Nucleus accumbens (tissue), 56 donors: ENCODE data around the gene SETDB1.
A peak's percentile ranks its signal among the peaks of the same experiment; 100 is the strongest.
"Not testable (repeated sequence)": the region's sequence is repeated elsewhere in the genome, so short reads cannot be mapped to it uniquely, and the experiment has no call there.

Experiments
- DNase-seq, 56 donors: peaks; one replicate each; lab custom pipeline; 2025; lab: John Stamatoyannopoulos, UW

SETDB1 gene

DNA sequence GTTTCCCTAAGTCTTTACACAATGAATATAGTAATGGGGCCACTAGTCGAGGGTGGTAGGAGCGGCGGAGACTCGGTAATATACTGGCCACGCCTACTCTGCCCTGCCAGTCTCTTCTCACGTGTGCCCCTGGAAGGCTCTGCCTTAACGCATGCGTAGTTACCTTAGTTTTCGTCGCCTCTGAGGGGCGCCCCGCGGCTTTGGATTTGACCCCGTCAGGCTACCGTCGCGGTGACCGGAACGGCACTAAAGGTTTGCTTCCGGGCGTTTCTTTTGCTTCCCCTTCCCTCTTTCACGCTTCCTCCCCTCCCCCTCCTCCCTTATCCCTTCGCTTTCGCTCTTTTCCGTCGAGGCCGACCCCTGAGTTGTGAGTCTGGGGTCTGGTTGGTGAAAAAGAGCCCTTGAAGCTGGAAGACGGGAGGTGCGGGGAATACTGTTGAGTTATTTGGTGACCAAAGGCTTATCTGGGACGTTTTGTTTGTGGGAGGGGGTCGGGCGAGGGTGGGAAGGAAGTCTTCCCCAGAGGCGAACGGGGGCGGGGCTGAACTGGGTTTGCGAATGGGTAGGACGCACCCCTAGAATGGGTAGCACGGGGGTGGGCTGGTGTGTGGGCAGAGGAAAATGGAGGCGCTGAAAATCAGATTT lies at the start of gene SETDB1:
SETDB1 (plus strand) TSS at position 267 of the 645 bp plus-strand sequence. CDS start 1,352 bp downstream, outside the sequence.
- peak in 55 of 56 donors; percentile 68 to 95 (median 88) for DNase-seq

GRCh38 chr1:150878931-150879330 lies 47.2 kb upstream of the SETDB1 start:
- DNase-seq = not testable (repeated sequence)

GRCh38 chr1:150881331-150882070 lies 44.7 kb upstream of the SETDB1 start:
- no peak for DNase-seq

GRCh38 chr1:150883121-150883520 lies 43.0 kb upstream of the SETDB1 start:
- DNase-seq = not testable (repeated sequence)

DNA sequence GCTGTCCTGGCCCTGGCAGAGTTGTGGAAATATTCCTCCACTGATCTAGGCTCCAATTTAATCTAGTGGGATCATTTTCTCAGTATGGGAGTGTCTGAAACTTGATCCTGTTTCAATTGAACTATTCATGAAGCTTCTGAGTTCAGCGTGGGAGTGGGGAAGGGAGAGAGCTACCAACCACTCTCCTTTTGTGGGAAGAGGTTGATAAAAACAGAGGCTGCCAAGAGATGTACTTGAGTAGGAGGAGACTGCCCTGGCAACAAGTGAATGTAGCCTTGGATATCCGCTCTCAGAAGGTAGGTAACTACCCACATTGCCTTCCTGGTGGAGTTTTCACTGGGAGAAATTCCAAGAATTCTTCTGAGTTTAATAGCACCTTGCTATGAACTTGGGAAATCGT lies 39.1 kb upstream of the SETDB1 start, which contains the start of gene CTXND2:
CTXND2 (plus strand) TSS at position 119 of the 400 bp plus-strand sequence. CDS start 25,179 bp downstream, outside the sequence.
- no peak for DNase-seq

- no peak for DNase-seq
These were observed 37.4 kb upstream of the SETDB1 start for GRCh38 chr1:150888727-150889126.

DNA sequence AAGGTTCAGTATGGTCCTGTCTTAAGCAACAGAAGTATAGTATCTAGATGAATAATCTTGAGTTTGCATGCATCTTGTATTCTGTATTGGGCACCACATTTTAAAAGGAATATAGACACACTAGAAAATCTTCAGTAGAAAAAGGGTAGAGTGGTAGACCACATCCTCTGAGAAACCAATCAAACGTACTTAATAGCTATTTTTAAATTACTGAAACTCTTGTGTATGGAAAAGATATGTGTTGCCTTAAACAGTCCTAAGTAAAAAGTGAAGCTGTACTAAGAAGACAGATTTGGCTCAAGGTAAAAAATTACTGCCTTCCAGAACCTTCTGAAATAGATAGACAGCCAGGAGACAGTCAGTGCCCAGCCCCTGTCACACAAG lies 36.1 kb upstream of the SETDB1 start:
- DNase-seq = no peak

DNA sequence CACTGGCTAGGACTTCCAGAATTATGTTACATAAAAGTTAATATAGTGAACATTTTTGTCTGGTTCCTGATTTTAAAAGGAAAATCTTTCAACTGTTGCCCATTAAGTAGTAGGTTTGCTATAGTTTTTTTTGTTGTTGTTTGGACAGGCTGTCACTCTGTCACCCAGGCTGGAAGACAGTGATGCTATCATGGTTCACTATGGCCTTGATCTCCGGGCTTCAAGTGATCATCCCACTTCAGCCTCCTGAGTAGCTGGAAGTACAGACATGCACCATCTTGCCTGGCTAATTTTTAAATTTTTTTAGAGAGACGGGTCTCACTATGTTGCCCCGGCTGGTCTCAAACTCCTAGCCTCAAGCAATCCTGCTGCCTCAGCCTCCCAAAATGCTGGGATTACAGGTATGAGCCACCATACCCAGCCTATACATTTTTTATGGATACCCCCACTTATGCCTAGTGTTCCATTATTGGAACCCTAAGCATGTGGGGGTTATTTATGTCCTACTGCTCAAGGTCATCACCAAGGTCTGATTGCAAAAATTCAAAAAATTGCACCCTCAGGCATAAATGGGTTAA lies 32.7 kb upstream of the SETDB1 start:
- DNase-seq = no peak

GRCh38 chr1:150895618-150896017 lies 30.5 kb upstream of the SETDB1 start:
- DNase-seq = peak in 9 of 56 donors; percentile 1 to 54 (median 10)

DNA sequence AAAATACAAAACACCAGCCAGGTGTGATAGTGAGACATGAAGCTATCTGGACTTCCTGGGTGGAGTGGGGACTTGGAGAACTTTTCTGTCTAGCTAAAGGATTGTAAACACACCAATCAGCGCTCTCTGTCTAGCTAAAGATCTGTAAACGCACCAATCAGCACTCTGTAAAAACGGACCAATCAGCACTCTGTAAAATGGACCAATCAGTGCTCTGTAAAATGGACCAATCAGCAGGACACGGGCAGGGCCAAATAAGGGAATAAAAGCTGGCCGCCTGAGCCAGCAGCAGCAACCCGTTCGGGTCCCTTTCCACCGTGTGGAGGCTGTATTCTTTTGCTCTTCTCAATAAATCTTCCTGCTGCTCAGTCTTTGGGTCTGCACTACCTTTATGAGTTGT lies 26.4 kb upstream of the SETDB1 start:
- not testable (repeated sequence) for DNase-seq

DNA sequence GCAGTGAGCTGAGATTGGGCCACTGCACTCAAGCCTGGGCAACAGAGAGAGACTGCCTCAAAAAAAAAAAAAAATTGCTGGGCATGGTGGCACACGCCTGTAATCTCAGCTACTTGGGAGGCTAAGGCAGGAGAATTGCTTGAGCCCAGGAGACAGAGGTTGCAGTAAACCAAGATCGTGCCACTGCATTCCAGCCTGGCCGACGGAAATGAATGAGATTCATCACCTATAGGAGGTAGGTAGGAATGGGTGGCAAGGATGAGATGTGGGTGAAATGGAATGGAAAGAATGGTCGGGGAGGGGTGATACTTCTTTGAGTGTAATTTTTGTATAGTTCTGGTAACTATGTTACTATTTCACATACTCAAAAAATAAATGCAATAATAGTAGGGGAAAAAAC lies 23.8 kb upstream of the SETDB1 start:
- no peak for DNase-seq

GRCh38 chr1:150902751-150903150 lies 23.4 kb upstream of the SETDB1 start:
- no peak for DNase-seq

DNA sequence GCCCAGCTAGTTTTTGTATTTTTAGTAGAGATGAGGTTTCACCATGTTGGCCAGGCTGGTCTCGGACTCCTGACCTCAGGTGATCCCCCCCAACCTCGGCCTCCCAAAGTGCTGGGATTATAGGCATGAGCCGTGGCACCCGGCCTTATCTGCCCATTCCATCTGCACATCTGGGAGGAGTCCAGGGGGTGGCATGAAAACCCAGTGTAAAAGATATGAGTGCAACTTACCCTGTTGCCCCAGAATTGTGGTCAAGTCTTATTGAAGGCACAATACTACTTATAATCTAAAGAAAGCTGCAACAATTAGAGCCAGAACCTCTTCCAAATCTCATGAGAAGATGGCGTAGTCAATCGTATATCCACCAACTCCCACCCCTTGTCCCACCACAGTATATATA lies 20.9 kb upstream of the SETDB1 start:
- DNase-seq = no peak

DNA sequence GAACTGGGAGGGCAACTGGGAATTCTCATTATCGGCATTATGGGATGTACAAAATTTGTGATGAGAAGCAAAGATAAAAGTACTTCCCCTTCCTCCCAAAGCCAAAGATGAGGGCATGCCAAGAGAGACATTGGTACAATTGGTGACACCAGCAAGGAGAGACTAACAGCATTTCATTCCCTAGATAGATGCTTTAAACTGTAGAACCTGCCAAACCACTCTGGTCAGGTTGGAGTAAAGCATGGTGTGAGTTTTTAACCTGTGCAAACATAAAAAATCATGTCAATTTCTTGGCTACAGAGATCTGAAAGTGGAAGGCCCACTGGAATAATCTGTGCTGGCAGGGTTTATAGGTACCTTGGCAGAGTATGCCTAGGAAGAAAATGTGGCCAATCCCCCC lies 19.8 kb upstream of the SETDB1 start:
- no peak for DNase-seq

- no peak for DNase-seq
These were observed 19.4 kb upstream of the SETDB1 start for GRCh38 chr1:150906813-150907212.

GRCh38 chr1:150909585-150910180 lies 16.5 kb upstream of the SETDB1 start:
- DNase-seq = no peak

- DNase-seq = no peak
These were observed 13.5 kb upstream of the SETDB1 start for GRCh38 chr1:150912623-150913022.

DNA sequence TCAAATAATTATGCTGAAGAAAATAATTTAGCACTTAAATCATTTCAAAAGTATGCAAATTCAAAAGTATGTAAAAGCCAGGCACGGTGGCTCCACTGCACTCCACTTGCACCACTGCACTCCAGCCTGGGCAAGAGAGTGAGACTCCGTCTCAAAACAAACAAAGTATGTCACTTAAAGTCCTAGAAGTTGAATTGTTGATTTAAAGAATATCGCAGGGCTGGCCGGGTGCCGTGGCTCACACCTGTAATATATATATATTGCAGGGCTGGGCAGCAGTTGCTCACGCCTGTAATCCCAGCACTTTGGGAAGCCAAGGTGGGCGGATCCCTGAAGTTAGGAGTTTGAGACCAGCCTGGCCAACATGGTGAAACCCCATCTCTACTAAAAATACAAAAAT lies 8.8 kb upstream of the SETDB1 start:
- no peak for DNase-seq

DNA sequence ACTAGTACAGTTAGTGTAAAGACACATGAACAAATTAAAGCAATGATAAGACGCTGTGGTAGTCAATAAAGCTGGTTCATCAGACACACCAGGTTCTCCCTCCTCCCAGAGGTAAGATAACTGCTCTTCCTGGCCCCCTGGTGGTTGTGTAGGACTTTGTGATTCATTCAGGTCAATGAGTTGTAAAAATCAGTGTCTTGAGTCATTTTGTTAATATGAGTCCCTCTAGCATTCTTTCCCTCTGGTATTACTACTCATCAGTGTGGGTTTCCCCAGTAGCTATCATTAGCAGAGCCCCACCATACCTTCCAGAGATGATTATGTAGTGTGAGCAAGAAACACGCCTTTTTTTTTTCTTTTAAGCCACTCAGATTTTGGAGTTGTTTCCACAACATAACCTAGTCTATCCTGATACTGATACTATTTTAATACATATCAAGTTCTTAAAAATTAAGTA lies 3.6 kb upstream of the SETDB1 start:
- DNase-seq = peak in 38 of 56 donors; percentile 0 to 78 (median 20)

DNA sequence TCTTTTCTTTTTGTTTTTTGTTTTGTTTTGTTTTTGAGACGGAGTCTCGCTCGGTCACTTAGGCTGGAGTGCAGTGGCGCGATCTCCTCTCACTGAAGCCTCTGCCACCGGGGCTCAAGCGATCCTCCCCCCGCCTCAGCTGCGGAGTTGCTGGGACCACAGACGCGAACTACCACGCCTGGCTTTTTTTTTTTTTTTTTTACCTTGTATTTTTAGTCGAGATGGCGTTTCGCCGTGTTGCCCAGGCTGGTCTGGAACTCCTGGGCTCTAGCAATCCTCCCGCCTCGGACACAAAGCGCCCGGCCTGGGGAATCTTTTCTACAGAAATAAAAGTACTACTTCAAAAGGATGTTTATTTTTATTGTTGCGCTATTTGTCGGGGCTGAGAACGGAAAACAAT lies 1.1 kb upstream of the SETDB1 start:
- no peak for DNase-seq

DNA sequence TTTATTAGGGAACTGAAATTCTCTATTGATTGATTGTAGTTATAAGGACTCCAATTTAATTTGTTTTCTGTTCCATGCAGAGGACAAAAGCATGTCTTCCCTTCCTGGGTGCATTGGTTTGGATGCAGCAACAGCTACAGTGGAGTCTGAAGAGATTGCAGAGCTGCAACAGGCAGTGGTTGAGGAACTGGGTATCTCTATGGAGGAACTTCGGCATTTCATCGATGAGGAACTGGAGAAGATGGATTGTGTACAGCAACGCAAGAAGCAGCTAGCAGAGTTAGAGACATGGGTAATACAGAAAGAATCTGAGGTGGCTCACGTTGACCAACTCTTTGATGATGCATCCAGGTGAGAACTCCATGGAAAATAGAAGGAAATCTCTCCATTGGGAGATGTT lies 1.5 kb downstream of the SETDB1 start:
- DNase-seq = no peak
